NCI-H2196 (cell line): ENCODE measurements around the gene KCNMA1.

Experiments used
- DNase-seq: peaks from one replicate; lab custom pipeline; 2025; ENCODE audit not compliant: unreplicated experiment; lab: John Stamatoyannopoulos, UW

The KCNMA1 gene

DNA sequence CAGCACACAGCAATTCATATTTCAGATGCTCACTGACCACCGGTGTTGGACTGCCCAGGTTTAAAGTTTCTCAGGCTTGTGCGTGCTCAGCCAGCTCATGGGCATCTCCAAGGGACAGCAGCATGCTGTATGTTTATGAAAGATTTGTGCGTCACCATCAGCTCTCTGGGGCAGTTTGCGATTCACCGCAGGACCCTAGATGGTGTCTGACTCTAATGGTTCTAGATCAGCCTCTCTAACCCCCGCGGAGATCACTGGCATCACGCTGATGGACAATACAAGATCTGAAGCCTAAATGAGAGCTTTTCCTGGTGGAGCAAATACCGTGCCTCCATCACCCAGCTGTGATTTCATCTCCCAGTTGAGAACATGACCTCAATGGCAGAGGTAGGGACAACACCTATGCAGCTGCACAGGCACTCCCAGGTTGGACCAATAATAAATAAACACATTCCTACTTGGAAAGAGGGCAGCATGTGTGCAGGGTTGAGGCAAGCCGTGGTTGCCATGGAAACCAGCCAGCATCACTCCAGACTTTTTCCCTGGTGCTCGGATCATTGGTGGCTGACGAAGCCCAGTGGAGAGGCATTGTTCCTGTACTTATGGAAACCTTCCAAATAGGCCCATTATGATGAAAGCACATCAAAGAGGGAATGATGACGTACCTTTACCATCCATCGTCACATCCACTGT, 253.6 kb downstream of the KCNMA1 start:
- DNase-seq = no peak

DNA sequence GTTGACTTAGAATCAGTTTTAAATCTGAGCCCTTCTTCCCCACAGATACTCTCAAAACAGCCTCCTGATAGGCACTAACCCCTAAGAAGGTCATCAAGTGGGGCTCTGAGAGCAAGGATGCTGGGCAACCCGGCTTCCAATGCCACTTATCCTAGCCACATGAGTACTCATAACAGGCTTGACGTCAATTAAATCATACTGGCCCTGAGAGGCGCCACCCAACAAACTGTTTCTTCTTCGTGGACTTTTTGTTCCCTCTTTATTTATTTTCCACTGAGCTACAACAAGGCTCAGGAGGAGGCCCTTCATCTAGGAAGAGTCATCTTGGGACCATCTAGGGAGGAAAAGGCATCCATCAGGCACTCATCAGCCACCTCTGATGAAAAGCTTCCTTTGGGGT, 255.9 kb downstream of the KCNMA1 start:
- DNase-seq = no peak

- DNase-seq = no peak
Observed at GRCh38 chr10:77380723-77381122, 256.9 kb downstream of the KCNMA1 start.

DNA sequence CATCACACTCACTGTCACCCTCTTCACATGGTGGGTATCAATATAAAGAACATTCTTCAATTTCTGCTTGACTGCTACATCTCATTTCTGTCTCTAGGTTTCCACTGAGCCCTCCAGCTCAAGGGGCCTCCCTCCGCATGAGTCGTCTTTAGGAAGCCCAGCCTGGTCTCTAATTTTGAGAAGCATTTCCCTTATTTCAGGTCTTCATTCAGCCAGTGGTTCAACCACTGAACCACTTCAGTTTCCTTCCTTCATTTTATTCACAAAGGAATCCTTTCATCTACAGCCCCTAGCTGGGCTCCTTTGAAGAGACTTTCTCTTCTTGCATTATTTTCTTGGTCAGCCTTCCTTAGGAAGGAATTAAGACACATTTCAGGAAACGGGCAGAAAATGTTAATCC, 257.4 kb downstream of the KCNMA1 start:
- DNase-seq = no peak

- DNase-seq = no peak
Observed at GRCh38 chr10:77378366-77379349, 258.9 kb downstream of the KCNMA1 start.

- no peak for DNase-seq
Observed at GRCh38 chr10:77377678-77378352, 259.8 kb downstream of the KCNMA1 start.

GRCh38 chr10:77377034-77377433, 260.6 kb downstream of the KCNMA1 start:
- no peak for DNase-seq

- DNase-seq = no peak
Observed at GRCh38 chr10:77374189-77374656, 263.4 kb downstream of the KCNMA1 start.

DNA sequence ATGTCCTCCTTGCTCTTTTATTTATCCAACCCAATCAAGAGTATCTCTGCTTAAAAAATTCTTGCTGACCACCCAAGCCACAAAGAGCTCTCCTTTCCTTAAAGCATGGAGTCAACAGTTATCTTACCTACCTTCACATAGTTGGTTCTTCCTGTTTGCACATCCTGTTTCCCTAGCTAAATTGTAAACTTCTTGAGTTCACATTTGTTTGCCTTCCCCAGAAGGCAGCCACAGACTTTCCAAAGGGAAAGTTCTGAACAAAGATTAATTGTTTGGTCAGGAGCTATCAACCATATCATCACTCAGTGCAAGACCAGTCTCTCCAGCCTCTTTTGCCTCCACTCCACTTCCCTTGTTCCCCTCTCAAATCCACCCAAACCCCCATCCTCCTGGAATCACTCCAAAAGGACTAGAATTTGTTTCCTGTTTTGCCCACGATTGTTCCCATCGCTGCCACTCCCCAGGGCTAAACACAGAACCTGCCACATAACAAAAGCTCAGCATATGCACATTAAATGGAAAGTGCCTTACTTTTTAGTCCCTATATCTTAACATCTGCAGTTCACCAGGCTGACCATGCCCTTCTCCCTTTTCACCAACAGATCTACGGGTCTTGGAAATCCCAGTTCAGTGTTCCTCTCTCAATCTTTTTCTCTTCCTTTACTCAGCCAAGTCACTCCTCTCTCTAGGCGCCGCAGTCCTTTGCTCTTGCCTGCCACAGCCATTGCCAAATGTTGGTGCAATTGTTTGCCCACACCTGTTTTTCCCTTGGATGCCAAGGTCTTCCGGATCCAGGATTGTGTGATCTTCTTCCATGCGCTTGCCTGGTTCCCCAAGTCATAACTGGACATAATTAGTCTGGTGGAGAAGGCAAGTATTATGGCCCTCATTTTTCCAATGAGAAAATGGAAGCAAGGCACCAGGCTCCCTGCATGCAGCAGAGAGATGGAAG, 265.5 kb downstream of the KCNMA1 start:
- DNase-seq = no peak

- DNase-seq = no peak
Observed at GRCh38 chr10:77371421-77371820, 266.2 kb downstream of the KCNMA1 start.

DNA sequence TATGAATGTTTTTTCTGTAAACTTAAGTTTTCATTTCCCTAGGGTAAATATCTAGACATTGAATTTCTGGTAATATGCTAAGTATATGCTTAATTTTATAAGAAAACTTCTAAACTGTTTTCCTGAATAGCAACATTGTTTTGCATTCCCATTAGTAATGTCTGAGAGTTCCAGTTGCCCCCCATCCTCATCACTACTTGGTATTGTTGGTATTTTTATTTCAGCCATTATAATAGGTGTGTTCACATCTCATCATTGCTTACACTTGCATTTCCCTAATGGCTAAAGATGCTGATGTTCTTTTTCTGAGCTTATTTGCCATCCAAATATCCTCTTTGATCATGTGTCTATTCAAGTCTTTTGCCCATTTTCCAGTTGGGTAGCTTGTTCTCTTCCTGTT, 269.6 kb downstream of the KCNMA1 start:
- no peak for DNase-seq

DNA sequence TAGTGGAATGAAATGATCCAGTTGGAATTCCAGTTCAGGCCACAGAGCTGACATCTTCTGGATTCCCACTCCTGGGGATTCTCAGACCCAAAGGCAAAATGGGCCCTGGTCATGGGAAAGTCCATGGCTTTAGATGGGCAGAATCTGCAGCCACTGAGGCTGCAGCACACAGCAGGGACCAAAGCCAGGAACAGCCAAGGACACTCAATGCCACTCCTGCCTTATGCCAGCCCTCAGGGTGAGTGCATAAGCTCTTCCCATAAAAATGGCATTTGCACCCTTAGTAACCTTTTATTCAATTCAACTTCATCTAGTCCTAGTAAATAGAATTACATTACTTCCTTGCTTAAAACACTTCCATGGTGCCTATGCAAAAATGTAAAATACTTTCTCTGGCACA, 274.4 kb downstream of the KCNMA1 start:
- DNase-seq = no peak

- DNase-seq = no peak
Observed at GRCh38 chr10:77361831-77362230, 275.8 kb downstream of the KCNMA1 start.

GRCh38 chr10:77361426-77361825, 276.2 kb downstream of the KCNMA1 start:
- no peak for DNase-seq

DNA sequence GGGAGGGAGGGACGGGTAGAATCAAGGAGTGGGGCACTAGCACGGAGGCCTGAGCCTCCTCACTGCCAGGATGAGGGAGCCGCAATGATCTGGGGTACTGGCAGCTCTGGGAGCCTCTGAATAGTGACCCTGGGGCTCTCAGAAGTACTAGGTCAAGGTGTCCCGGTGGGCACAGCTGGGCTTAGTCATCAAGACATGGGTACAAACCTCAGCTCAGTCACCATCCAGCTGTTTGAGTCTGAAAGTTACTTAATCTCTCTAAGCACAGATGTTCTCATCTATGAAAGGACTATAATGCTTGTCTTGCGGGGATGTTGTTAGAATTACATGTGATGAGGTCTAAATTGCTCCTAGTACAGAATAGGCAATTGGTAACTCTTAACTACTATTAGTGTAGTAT, 276.8 kb downstream of the KCNMA1 start:
- no peak for DNase-seq

DNA sequence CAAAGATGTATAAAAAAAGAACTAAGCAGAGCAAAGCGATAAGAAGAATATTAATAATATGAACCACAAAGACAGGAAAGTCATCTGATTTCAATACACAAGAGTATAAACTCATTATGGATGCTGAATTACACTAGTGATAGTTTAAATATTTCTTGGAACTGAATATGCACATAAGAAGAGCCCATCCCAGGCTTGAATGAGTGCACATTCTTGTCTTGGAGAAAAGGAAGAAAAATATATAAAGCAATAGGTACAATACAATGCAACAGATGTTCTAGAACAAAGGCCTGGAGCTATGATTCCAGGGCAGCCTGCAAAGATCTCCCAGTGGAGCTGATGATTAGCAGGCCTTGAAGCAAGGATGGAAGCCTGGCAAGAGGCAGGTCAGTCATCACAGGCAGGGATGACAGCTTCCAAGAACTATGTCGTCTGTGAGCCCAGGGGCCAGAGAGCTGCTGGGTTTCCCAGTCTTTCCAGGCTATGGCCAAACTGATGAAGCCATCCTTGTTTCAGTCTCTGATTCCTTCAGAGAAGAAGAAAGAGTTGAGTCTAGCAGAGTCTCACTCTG, 277.6 kb downstream of the KCNMA1 start:
- DNase-seq = no peak

DNA sequence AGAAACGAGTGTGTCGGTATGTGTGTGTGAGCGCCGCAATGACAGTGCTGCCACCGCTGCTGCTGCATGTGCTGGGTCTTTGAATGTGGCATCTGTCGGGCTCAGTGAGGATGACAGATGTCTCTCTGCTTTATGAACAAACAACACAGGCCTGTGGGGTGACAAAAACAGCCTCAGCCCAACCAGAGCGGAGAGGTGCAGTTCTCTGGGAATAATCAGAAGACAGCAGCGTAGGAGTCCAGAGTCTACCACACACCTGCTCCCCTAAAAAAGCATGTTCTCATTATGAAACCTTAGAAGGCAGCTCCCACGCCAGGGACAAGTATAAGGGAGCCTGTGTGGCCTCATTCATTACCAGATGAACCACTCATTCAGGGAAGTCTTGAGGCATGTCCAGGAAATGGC, 278.3 kb downstream of the KCNMA1 start:
- no peak for DNase-seq

DNA sequence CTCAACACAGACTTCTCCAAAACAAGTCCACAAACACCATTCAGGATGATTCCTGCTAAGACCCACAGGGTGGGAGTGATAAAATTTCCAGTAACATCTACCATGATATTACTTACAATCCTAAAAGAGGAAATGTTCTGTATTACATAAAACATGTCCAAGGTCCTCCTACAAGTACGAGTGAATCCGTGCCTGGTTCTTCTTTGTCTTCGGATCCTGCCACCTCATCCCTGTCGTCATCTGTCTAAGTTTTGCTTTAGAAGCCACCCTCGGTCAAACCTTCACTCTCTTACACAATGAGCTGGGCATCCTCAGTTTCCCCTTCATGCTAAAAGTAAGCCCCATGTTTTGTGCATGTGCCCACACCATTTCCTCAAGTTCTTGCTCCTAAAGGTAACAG, 279.0 kb downstream of the KCNMA1 start:
- no peak for DNase-seq

- DNase-seq = no peak
Observed at GRCh38 chr10:77357611-77358310, 279.8 kb downstream of the KCNMA1 start.
